Measurements from ENCODE around the gene LHFPL3.

Gene LHFPL3

GRCh38 chr7:104945599-104945956 is 617.2 kb downstream of the LHFPL3 start:
- DNase-seq, result no peak

DNA sequence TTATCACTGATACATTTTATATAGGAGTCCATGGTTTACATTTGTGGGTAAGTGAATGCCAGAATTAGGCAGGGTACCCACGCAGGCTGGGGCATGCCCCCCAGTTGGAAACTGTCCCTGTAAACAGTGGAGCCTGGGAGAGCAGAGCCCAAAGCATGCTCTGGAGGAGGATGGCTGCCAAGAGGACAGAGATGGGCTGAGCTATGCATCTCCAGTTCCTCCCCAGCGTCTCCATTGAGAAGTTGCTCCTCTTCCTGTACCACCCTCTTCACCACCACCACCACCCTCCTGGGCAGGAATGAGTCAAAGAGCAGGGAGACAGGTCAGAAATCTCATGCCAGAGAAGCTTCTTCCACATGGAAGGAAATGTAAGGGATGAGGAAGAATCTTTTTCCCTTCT is 617.9 kb downstream of the LHFPL3 start:
- DNase-seq, result no peak

DNA sequence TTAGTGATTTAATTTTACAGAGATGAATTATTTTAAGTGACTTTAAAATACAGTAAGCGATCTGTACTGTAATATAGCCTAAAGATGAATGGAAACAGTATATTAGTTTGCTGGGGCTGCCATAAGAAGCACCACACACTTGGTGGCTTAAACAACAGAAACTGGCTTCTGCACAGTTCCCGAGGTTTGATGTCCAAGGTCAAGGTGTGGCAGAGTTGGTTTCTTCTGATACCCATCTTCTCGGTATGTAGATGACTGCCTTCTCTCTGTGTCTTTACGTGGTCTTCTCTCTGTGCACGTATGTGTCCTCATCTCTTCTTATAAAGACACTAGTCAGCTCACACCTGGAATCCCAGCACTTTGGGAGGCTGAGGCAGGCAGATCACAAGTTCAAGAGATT is 621.6 kb downstream of the LHFPL3 start:
- DNase-seq, result no peak

GRCh38 chr7:104950754-104951153 is 622.4 kb downstream of the LHFPL3 start:
- no peak for DNase-seq

- DNase-seq, result no peak
These were observed 623.1 kb downstream of the LHFPL3 start for GRCh38 chr7:104951546-104951945.

DNA sequence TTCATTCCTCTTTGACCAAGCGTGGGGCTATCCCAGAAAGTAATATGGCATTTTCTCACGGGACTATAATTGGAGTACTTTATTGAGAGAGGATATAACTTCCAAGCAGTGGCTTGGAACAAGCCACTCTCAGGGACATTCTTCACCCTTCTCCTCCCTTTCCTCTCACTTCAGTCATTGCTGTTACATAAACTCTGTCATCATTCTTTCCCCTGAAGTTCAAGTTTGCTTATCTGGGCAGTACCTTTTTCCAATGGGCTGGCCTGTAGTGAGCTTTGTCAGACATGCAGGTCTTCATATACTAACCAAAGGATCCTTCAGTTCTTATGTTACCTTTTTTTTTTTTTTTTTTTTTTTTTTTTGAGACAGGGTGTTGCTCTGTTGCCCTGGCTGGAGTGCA is 626.9 kb downstream of the LHFPL3 start:
- no peak for DNase-seq
